ENCODE results near the gene ABCA4. TPM values are rescaled to one million over a fixed set of nuclear protein-coding genes. Genes with fewer than 3 reads are reported as not detected.

The ABCA4 gene
- total RNA-seq, 2 experiments from 2014 or later = not detected

- ChIA-PET CTCF (interaction anchor here (0.6 to 1.2 kb wide), 2 partner anchors 38 to 107 kb away, joined by 3 read pairs; no protein-coding TSS in a partner anchor), POLR2A (no interaction called here)
- DNase-seq (no peak), ATAC-seq (no peak)
- Mint-ChIP-seq H3K4me3 (no peak overlapping the region), H3K27ac (no peak overlapping the region), H3K4me1 (ENCODE audit: low read depth) (peaks cover 14% of the 10 kb centered on the region), H3K36me3 (ENCODE audit: low read depth) (no peaks in the 10 kb centered on the region), H3K27me3 (ENCODE audit: low read depth) (peaks cover 21% of the 10 kb centered on the region), H3K9me3 (ENCODE audit: insufficient read depth) (no peaks in the 10 kb centered on the region)
Measured at GRCh38 chr1:94100129-94100784, 20.7 kb downstream of the ABCA4 start.

- Mint-ChIP-seq H3K4me1 (ENCODE audit: low read depth) (peaks cover 11% of the 10 kb centered on the region), H3K4me3 (no peak overlapping the region), H3K27me3 (ENCODE audit: low read depth) (peaks cover 15% of the 10 kb centered on the region), H3K36me3 (ENCODE audit: low read depth) (no peaks in the 10 kb centered on the region), H3K9me3 (ENCODE audit: insufficient read depth) (no peaks in the 10 kb centered on the region), H3K27ac (no peak overlapping the region)
- ATAC-seq (no peak), DNase-seq (no peak)
- CTCF ChIA-PET = interaction anchor here (1.2 kb wide), 1 partner anchor 60 kb away, joined by 3 read pairs; no protein-coding TSS in a partner anchor
- POLR2A ChIA-PET = no interaction called here
Measured at GRCh38 chr1:94099303-94099702, 21.6 kb downstream of the ABCA4 start.

- H3K27ac Mint-ChIP-seq = no peak overlapping the region
- H3K36me3 Mint-ChIP-seq (ENCODE audit: low read depth) = no peaks in the 10 kb centered on the region
- peaks cover 15% of the 10 kb centered on the region for H3K27me3 Mint-ChIP-seq (ENCODE audit: low read depth)
- no peak overlapping the region for H3K4me3 Mint-ChIP-seq
- H3K9me3 Mint-ChIP-seq (ENCODE audit: insufficient read depth) = no peaks in the 10 kb centered on the region
- peaks cover 18% of the 10 kb centered on the region for H3K4me1 Mint-ChIP-seq (ENCODE audit: low read depth)
- ChIA-PET CTCF (interaction anchor here (1.2 kb wide), 1 partner anchor 59 kb away, joined by 3 read pairs; no protein-coding TSS in a partner anchor), POLR2A (no interaction called here)
- DNase-seq = no peak
- ATAC-seq = no peak
Measured at GRCh38 chr1:94098585-94099111, 22.3 kb downstream of the ABCA4 start.

- ChIA-PET POLR2A (no interaction called here), CTCF (no interaction called here)
- Mint-ChIP-seq H3K9me3 (ENCODE audit: insufficient read depth) (no peaks in the 10 kb centered on the region), H3K27me3 (ENCODE audit: low read depth) (peaks cover 3% of the 10 kb centered on the region), H3K4me1 (ENCODE audit: low read depth) (peaks cover 35% of the 10 kb centered on the region), H3K4me3 (no peak overlapping the region), H3K36me3 (ENCODE audit: low read depth) (peaks cover 2% of the 10 kb centered on the region), H3K27ac (no peak overlapping the region)
- ATAC-seq (no peak), DNase-seq (no peak)
Measured at GRCh38 chr1:94096797-94097549, 24.0 kb downstream of the ABCA4 start.

- CTCF ChIA-PET = no interaction called here
- no peaks in the 10 kb centered on the region for H3K9me3 Mint-ChIP-seq (ENCODE audit: insufficient read depth)
- DNase-seq (no peak), ATAC-seq (no peak)
- H3K4me1 Mint-ChIP-seq (ENCODE audit: low read depth) = peaks cover 43% of the 10 kb centered on the region
- H3K27me3 Mint-ChIP-seq (ENCODE audit: low read depth) = peaks cover 2% of the 10 kb centered on the region
- H3K36me3 Mint-ChIP-seq (ENCODE audit: low read depth) = peaks cover 2% of the 10 kb centered on the region
- POLR2A ChIA-PET = no interaction called here
- no peak overlapping the region for H3K27ac Mint-ChIP-seq
- no peak overlapping the region for H3K4me3 Mint-ChIP-seq
Measured at GRCh38 chr1:94095744-94096469, 25.0 kb downstream of the ABCA4 start.

- Mint-ChIP-seq H3K27me3 (ENCODE audit: low read depth) (peaks cover 2% of the 10 kb centered on the region), H3K36me3 (ENCODE audit: low read depth) (peaks cover 2% of the 10 kb centered on the region), H3K27ac (no peak overlapping the region), H3K4me3 (no peak overlapping the region), H3K9me3 (ENCODE audit: insufficient read depth) (no peaks in the 10 kb centered on the region), H3K4me1 (ENCODE audit: low read depth) (peaks cover 51% of the 10 kb centered on the region)
- DNase-seq = no peak
- ChIA-PET POLR2A (no interaction called here), CTCF (no interaction called here)
- ATAC-seq = no peak
Measured at GRCh38 chr1:94095112-94095637, 25.8 kb downstream of the ABCA4 start.

GRCh38 chr1:94094469-94095111 is 26.4 kb downstream of the ABCA4 start:
- CTCF ChIA-PET = no interaction called here
- Mint-ChIP-seq H3K27ac (no peak overlapping the region), H3K4me3 (no peak overlapping the region), H3K9me3 (ENCODE audit: insufficient read depth) (no peaks in the 10 kb centered on the region), H3K4me1 (ENCODE audit: low read depth) (peaks cover 51% of the 10 kb centered on the region), H3K27me3 (ENCODE audit: low read depth) (peaks cover 2% of the 10 kb centered on the region), H3K36me3 (ENCODE audit: low read depth) (peaks cover 2% of the 10 kb centered on the region)
- ATAC-seq (no peak), DNase-seq (no peak)
- POLR2A ChIA-PET = no interaction called here

- Mint-ChIP-seq H3K9me3 (ENCODE audit: insufficient read depth) (no peaks in the 10 kb centered on the region), H3K36me3 (ENCODE audit: low read depth) (peaks cover 2% of the 10 kb centered on the region), H3K4me1 (ENCODE audit: low read depth) (peaks cover 46% of the 10 kb centered on the region), H3K27me3 (ENCODE audit: low read depth) (no peaks in the 10 kb centered on the region), H3K27ac (no peak overlapping the region), H3K4me3 (no peak overlapping the region)
- CTCF ChIA-PET = no interaction called here
- no peak for ATAC-seq
- no peak for DNase-seq
- POLR2A ChIA-PET = no interaction called here
Measured at GRCh38 chr1:94093996-94094395, 27.0 kb downstream of the ABCA4 start.

GRCh38 chr1:94093396-94093795 is 27.6 kb downstream of the ABCA4 start:
- no peak for ATAC-seq
- Mint-ChIP-seq H3K4me1 (ENCODE audit: low read depth) (peaks cover 43% of the 10 kb centered on the region), H3K4me3 (no peak overlapping the region), H3K27ac (no peak overlapping the region), H3K36me3 (ENCODE audit: low read depth) (peaks cover 2% of the 10 kb centered on the region), H3K27me3 (ENCODE audit: low read depth) (no peaks in the 10 kb centered on the region), H3K9me3 (ENCODE audit: insufficient read depth) (no peaks in the 10 kb centered on the region)
- no peak for DNase-seq
- POLR2A ChIA-PET = no interaction called here
- CTCF ChIA-PET = interaction anchor here (2.0 kb wide), 1 partner anchor 30 kb away, joined by 11 read pairs; no protein-coding TSS in a partner anchor

GRCh38 chr1:94092210-94092613 is 28.7 kb downstream of the ABCA4 start:
- CTCF ChIA-PET = interaction anchor here (1.4 to 2.0 kb wide), 2 partner anchors 18 to 29 kb away, joined by 3 to 11 read pairs; no protein-coding TSS in a partner anchor
- ATAC-seq = peak; percentile 86
- H3K4me3 Mint-ChIP-seq = peak overlapping the region; percentile 13

GRCh38 chr1:94090761-94091160 is 30.2 kb downstream of the ABCA4 start:
- H3K27ac Mint-ChIP-seq = peak overlapping the region; percentile 36
- H3K36me3 Mint-ChIP-seq (ENCODE audit: low read depth) = peaks cover 2% of the 10 kb centered on the region
- H3K4me3 Mint-ChIP-seq = no peak overlapping the region

More at GRCh38 chr1:94092210-94092613, 28.7 kb downstream of the ABCA4 start:
- POLR2A ChIA-PET = no interaction called here
- H3K36me3 Mint-ChIP-seq (ENCODE audit: low read depth) = peaks cover 2% of the 10 kb centered on the region
- H3K9me3 Mint-ChIP-seq (ENCODE audit: insufficient read depth) = no peaks in the 10 kb centered on the region
- H3K27ac Mint-ChIP-seq = peak overlapping the region; percentile 79
- peaks cover 43% of the 10 kb centered on the region for H3K4me1 Mint-ChIP-seq (ENCODE audit: low read depth)
- H3K27me3 Mint-ChIP-seq (ENCODE audit: low read depth) = no peaks in the 10 kb centered on the region
- DNase-seq = peak; percentile 66

More at GRCh38 chr1:94090761-94091160, 30.2 kb downstream of the ABCA4 start:
- POLR2A ChIA-PET = interaction anchor here (1.0 kb wide), 1 partner anchor 20 kb away, joined by 3 read pairs; no protein-coding TSS in a partner anchor
- CTCF ChIA-PET = interaction anchor here (1.6 kb wide), 1 partner anchor 244 kb away, joined by 4 read pairs; no protein-coding TSS in a partner anchor
- no peaks in the 10 kb centered on the region for H3K9me3 Mint-ChIP-seq (ENCODE audit: insufficient read depth)
- peaks cover 9% of the 10 kb centered on the region for H3K27me3 Mint-ChIP-seq (ENCODE audit: low read depth)
- H3K4me1 Mint-ChIP-seq (ENCODE audit: low read depth) = peaks cover 43% of the 10 kb centered on the region
- ATAC-seq (no peak), DNase-seq (no peak)
